GM12878 (cell line): Measurements from ENCODE around the gene CAPRIN2. TPM values are rescaled to one million over a fixed set of nuclear protein-coding genes. Genes with fewer than 3 reads are reported as not detected.

Experiments
- ATAC-seq: fragments of 200-7000 bp; cut with Tn5 transposase; 3 replicates; pipeline ENCODE4 v1.9.1; 2020; ENCODE audit warnings: mild to moderate bottlenecking, moderate library complexity
- BruUV-seq: library from RNA; stranded (reverse); fragments of 400-500 nt; replicated peaks from 2 replicates; lab custom pipeline; 2021; lab: Mats Ljungman, UMichigan
- CTCF ChIA-PET: fragments of 300-600 bp; sonication (Branson Sonifier 250); formaldehyde crosslinking; extraction: SDS; loops from one replicate; lab custom pipeline; 2021; ENCODE audit warnings: inconsistent platforms; lab: Yijun Ruan, JAX
- POLR2A ChIA-PET: fragments of 350-600 bp; formaldehyde crosslinking; extraction: SDS; loops from one replicate; lab custom pipeline; 2021; ENCODE audit warnings: inconsistent platforms; lab: Charles Lee
- RAD21 ChIA-PET: fragments of 300-600 bp; sonication (Branson Sonifier 250); formaldehyde crosslinking; loops from one replicate; lab custom pipeline; 2023; ENCODE audit warnings: antibody characterized with exemption; ENCODE audit not compliant: unreplicated experiment; lab: Charles Lee
- SMC1A ChIA-PET: fragments of 300-600 bp; sonication (Branson Sonifier 250); formaldehyde crosslinking; loops from one replicate; lab custom pipeline; 2023; ENCODE audit not compliant: unreplicated experiment, uncharacterized antibody; lab: Charles Lee
- DNase-seq: peaks from one replicate; pipeline ENCODE4 v3.0.0-alpha.2; 2011; ENCODE audit warnings: low read depth, low spot score
- FAIRE-seq: peaks from 3 replicates; lab custom pipeline; 2011; peaks lifted over from hg19 to GRCh38; lab: Jason Lieb, UNC
- H2AFZ ChIP-seq: 2 replicates; pipeline ENCODE4 v1.6.0; 2011; ENCODE audit warnings: low read depth, low read length, control low read depth; ENCODE audit not compliant: control insufficient read depth
- H3K27ac ChIP-seq: 2 replicates; pipeline ENCODE4 v1.5.1; 2011; ENCODE audit warnings: control low read depth; ENCODE audit not compliant: control insufficient read depth, insufficient read depth
- H3K27me3 ChIP-seq, 2 experiments: replicated peaks in 1 of 2; 2 replicates each; pipeline versions ENCODE4 v1.6.0 to v1.6.1; 2011; ENCODE audit warnings: low read length in 1 of 2; ENCODE audit not compliant: control insufficient read depth in 2 of 2, insufficient read depth in 2 of 2
- H3K36me3 ChIP-seq, 2 experiments: 2 replicates each; pipeline ENCODE4 v1.5.1; 2011; ENCODE audit warnings: low read length in 1 of 2; ENCODE audit not compliant: control insufficient read depth in 2 of 2, insufficient read depth in 2 of 2
- H3K4me1 ChIP-seq: 2 replicates; pipeline ENCODE4 v1.6.1; 2011; ENCODE audit warnings: mild to moderate bottlenecking, low read length, moderate library complexity, mixed read lengths; ENCODE audit not compliant: control insufficient read depth, insufficient read depth
- H3K4me2 ChIP-seq: 2 replicates; pipeline ENCODE4 v1.6.0; 2011; ENCODE audit warnings: control low read depth; ENCODE audit not compliant: control insufficient read depth, insufficient read depth
- H3K4me3 ChIP-seq: fragments of 200-600 bp; sonication (generic); 2 replicates; pipeline ENCODE4 v1.5.1; 2016
- H3K79me2 ChIP-seq: 2 replicates; pipeline ENCODE4 v1.6.0; 2011; ENCODE audit warnings: low read length; ENCODE audit not compliant: control insufficient read depth, insufficient read depth
- H3K9ac ChIP-seq: 2 replicates; pipeline ENCODE4 v1.8.0; 2011; ENCODE audit warnings: low read length, control low read depth, mixed read lengths; ENCODE audit not compliant: control insufficient read depth, insufficient read depth
- H3K9me3 ChIP-seq: replicated peaks from 3 replicates; pipeline ENCODE4 v1.5.1; 2011; ENCODE audit warnings: mild to moderate bottlenecking, low read length; ENCODE audit not compliant: control insufficient read depth, insufficient read depth
- H4K20me1 ChIP-seq: 2 replicates; pipeline ENCODE4 v1.6.0; 2011; ENCODE audit not compliant: control insufficient read depth, insufficient read depth
- BRCA1 ChIP-seq: IDR thresholded peaks from 2 replicates; pipeline ENCODE4 v1.6.1; 2011; ENCODE audit warnings: low read depth, low read length, improper control_type of control experiment
- CBFB ChIP-seq: IDR thresholded peaks from 2 replicates; pipeline ENCODE4 v1.6.1; 2016; ENCODE audit warnings: antibody characterized with exemption, low read depth
- CHD1 ChIP-seq: IDR thresholded peaks from 2 replicates; pipeline ENCODE4 v1.6.1; 2012; ENCODE audit warnings: low read depth, low read length, improper control_type of control experiment
- CREM ChIP-seq: IDR thresholded peaks from 2 replicates; pipeline ENCODE4 v1.6.1; 2014; ENCODE audit warnings: antibody characterized with exemption, low read depth
- DPF2 ChIP-seq: fragments of 450-650 bp; IDR thresholded peaks from 2 replicates; pipeline ENCODE4 v1.6.1; 2017; ENCODE audit warnings: mild to moderate bottlenecking
- E4F1 ChIP-seq: fragments of 450-650 bp; IDR thresholded peaks from 2 replicates; pipeline ENCODE4 v1.6.1; 2018; ENCODE audit warnings: borderline replicate concordance, mild to moderate bottlenecking; ENCODE audit not compliant: partially characterized antibody
- HCFC1 ChIP-seq: fragments of 150-350 bp; IDR thresholded peaks from 2 replicates; pipeline ENCODE4 v1.6.1; 2014; ENCODE audit warnings: low read length
- KLF5 ChIP-seq: fragments of 450-650 bp; IDR thresholded peaks from 2 replicates; pipeline ENCODE4 v1.6.1; 2014; ENCODE audit warnings: mild to moderate bottlenecking; ENCODE audit not compliant: partially characterized antibody
- LARP7 ChIP-seq: fragments of 450-650 bp; IDR thresholded peaks from 2 replicates; pipeline ENCODE4 v1.6.1; 2017; ENCODE audit warnings: mild to moderate bottlenecking
- MEF2B ChIP-seq: fragments of 450-650 bp; IDR thresholded peaks from 2 replicates; pipeline ENCODE4 v1.6.1; 2018; ENCODE audit warnings: mild to moderate bottlenecking, moderate library complexity; ENCODE audit not compliant: partially characterized antibody, poor library complexity, severe bottlenecking
- MXI1 ChIP-seq: fragments of 150-350 bp; IDR thresholded peaks from 2 replicates; pipeline ENCODE4 v1.6.1; 2011; ENCODE audit warnings: low read depth, mild to moderate bottlenecking, inconsistent platforms, low read length, improper control_type of control experiment
- NFYB ChIP-seq: IDR thresholded peaks from 2 replicates; pipeline ENCODE4 v1.6.1; 2011; ENCODE audit warnings: low read depth, mild to moderate bottlenecking, low read length, improper control_type of control experiment, moderate library complexity; ENCODE audit not compliant: insufficient read depth
- NKRF ChIP-seq: fragments of 450-650 bp; conservative IDR thresholded peaks from 2 replicates; pipeline ENCODE4 v1.6.1; 2017; ENCODE audit warnings: mild to moderate bottlenecking, moderate library complexity
- RCOR1 ChIP-seq: conservative IDR thresholded peaks from 2 replicates; pipeline ENCODE4 v1.6.1; 2012; ENCODE audit warnings: low read depth, low read length, improper control_type of control experiment
- SMAD1 ChIP-seq: fragments of 450-650 bp; IDR thresholded peaks from 2 replicates; pipeline ENCODE4 v1.6.1; 2018; ENCODE audit warnings: mild to moderate bottlenecking, low read depth; ENCODE audit not compliant: partially characterized antibody
- SP1 ChIP-seq: IDR thresholded peaks from one replicate; pipeline ENCODE4 v1.6.1; 2011; ENCODE audit warnings: low read depth, low read length
- WGBS: methylation state at CpG from one replicate; pipeline ENCODE4 v1.1.6; 2016; ENCODE audit warnings: low lambda C conversion rate; ENCODE audit not compliant: insufficient replicate concordance, insufficient coverage; ENCODE audit errors: missing lambda C conversion rate; 5-methylcytosine and 5-hydroxymethylcytosine counted together
- in situ Hi-C: fragments of 300-500 bp; cut with MboI; formaldehyde crosslinking; loops from 9 replicates; pipeline ENCODE4 v1.14.3; 2018; ENCODE audit warnings: mixed read lengths
- intact Hi-C: fragments of 100-400 bp; cut with micrococcal nuclease; formaldehyde crosslinking; loops from one replicate; pipeline ENCODE4 v1.14.2; 2022; ENCODE audit not compliant: unreplicated experiment
- polyA plus RNA-seq, 11 experiments: library from polyadenylated mRNA; depleted of rRNA in 4 of 11; unstranded in 6 of 11; stranded (reverse) in 5 of 11; fragments of >200 nt; fragmentation: Nextera tagmentation in 4 of 11; fragmentation: Illumina TruSeq in 1 of 11; extraction: Ambion mirVana in 4 of 11; extraction: Trizol in 1 of 11; gene quantifications; 1 replicate in 1 of 11; 2 replicates in 10 of 11; pipeline versions ENCODE4 v1.2.1 to v1.2.3, GENCODE V29; 2011 to 2016; ENCODE audit warnings: inconsistent platforms in 2 of 11, missing spikeins in 2 of 11, low read depth in 1 of 11
- total RNA-seq, 4 experiments: library from RNA; depleted of rRNA in 3 of 4; stranded (reverse); fragments of >200 nt in 3 of 4; fragmentation: Illumina TruSeq in 1 of 4; extraction: Trizol in 1 of 4; gene quantifications; 2 replicates each; pipeline versions ENCODE4 v1.2.1 to v1.2.3, GENCODE V29; 2013 to 2021

Gene CAPRIN2
- total and polyA plus RNA-seq, 10 of the 15 experiments (the other 5 are each of a cell fraction or from before 2014, with no cell fraction given): 1.2 to 13.6 (median 8.2) TPM

- no peak for TF ChIP-seq MXI1
- TF ChIP-seq, all 136 proteins: peak for 0
Measured at GRCh38 chr12:30788754-30789153, 34.0 kb upstream of the CAPRIN2 start (continued).

- H4K20me1 ChIP-seq: no peaks in the 10 kb centered on the region
- H3K27me3 ChIP-seq: no peaks in the 10 kb centered on the region
- H3K9me3 ChIP-seq: no peaks in the 10 kb centered on the region
- FAIRE-seq (no peak), DNase-seq (no peak), ATAC-seq (no peak)
- H3K9ac ChIP-seq: no peak overlapping the region
- H3K4me2 ChIP-seq: no peak overlapping the region
- H2AFZ ChIP-seq: no peak overlapping the region
- no TSS peak for BruUV-seq
- POLR2A ChIA-PET: no interaction called here
- RAD21 ChIA-PET: no interaction called here
- no peaks in the 10 kb centered on the region for H3K4me1 ChIP-seq
- in situ Hi-C loops: no loop called here
- H3K36me3 ChIP-seq: no peaks in the 10 kb centered on the region
- 14% methylated on average over 2 of the region's 2 CpGs for WGBS
- CTCF ChIA-PET: interaction anchor here (0.6 to 1.1 kb wide), 3 partner anchors 21 to 1224 kb away, joined by 3 to 4 read pairs (median 4); no protein-coding TSS in a partner anchor
- no peaks in the 10 kb centered on the region for H3K79me2 ChIP-seq
- no peak overlapping the region for H3K27ac ChIP-seq
- SMC1A ChIA-PET: no interaction called here
- no peak overlapping the region for H3K4me3 ChIP-seq
- intact Hi-C loops: no loop called here
- TF ChIP-seq SMAD1 (no peak), NFYB (no peak), BRCA1 (no peak), LARP7 (no peak), NKRF (no peak), DPF2 (no peak), MEF2B (no peak), CREM (no peak), CBFB (no peak), HCFC1 (no peak), KLF5 (no peak), SP1 (no peak), RCOR1 (no peak), E4F1 (no peak), CHD1 (no peak)
Measured at GRCh38 chr12:30785630-30786029, 30.9 kb upstream of the CAPRIN2 start.
